DMS79 treated with DMSO at 0.1 percent for 48 hours (cell line): ENCODE measurements around the gene SOX8.

Experiments
- DNase-seq: peaks from one replicate; lab custom pipeline; 2025; lab: John Stamatoyannopoulos, UW

Gene SOX8

DNA sequence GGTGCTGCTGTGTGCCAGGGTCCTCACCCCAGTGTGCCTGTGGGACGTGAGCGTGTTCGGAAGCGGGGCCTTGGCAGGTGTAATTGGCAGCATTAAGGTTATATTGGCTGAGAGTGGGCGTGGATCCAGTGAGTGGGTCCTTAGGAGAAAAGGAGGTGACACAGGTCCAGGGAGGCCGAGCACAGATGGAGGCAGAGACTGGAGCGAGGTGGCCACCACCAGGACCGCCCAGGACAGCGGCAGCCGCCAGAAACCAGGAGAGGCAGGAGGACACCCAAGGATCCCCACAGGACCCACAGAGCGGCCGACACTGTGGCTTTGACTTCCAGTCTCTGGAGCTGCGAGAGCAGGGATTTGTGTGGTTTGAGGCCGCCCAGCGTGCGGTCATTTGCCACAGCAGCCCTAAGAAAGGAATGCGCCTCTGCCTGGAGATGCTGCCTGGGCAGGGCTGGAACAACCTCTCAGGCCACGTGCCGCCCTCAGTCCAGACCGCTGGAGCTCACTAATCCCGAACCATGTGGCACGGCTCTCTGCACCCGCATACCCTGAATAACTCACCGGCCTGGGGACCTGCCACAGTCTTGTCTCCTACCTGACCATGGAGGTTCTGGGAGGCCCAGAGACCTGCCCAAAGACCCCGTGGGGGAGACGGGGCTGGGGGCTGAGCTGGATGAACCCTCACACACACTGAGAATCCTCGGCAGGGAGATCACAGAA, 45.4 kb downstream of the SOX8 start:
- no peak for DNase-seq

GRCh38 chr16:1027501-1027815, 45.9 kb downstream of the SOX8 start:
- no peak for DNase-seq

DNA sequence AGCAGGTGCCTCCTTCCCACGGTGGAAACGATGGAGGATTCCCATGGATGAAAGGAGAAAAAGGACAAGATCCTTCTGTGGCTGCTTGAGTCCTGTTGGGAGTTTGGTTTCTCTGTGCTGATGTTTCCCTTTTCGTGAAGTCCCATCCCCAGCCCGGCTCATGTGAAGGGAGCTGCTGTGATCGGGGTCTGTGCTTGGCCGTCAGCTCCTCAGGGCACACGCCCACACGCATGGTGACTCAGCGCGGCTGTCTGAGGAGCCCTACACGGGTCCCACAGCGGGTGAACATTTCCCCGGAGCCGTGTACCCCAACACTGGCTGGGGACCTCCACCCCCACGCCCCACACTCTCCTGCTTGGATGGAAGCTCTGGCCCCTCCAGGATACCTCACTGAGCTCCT, 46.5 kb downstream of the SOX8 start:
- DNase-seq: no peak

DNA sequence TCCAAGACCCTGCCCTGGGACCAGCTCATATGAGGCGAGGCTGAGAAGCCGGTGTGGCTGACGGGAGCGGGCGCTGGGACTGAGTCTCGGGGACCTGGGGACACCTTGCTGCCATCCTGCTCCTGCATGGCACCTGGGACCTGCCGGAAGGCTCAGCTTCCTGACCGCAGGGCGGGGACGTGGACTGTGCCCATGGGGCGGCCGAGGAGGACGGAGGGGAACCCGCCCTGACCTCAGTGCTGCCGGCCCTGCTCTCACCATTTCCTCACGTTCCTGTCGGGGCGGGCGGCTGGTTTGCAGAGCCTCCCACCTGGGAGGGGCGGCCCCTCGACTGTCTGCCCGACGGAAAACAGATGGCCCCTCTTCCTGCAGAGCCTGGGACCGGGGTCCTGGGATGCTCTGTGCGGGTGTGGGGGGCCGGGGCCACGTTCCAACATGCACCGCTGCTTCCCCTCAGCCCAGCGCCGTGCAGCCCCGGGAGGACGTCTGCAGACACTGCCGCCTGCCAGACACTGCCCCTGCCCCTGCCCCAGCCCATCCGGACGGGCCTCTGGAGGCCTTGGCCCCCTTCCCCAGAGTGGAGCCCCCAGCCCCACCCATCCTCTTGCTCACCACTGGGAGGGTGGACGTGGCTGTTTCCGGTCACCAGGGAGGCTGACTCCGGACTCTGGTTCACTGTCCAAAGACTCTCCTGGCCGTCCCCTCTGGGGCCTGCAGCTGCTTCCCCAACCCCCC, 47.1 kb downstream of the SOX8 start:
- DNase-seq: no peak

- DNase-seq: no peak
Measured at GRCh38 chr16:1029259-1029545, 47.6 kb downstream of the SOX8 start.

DNA sequence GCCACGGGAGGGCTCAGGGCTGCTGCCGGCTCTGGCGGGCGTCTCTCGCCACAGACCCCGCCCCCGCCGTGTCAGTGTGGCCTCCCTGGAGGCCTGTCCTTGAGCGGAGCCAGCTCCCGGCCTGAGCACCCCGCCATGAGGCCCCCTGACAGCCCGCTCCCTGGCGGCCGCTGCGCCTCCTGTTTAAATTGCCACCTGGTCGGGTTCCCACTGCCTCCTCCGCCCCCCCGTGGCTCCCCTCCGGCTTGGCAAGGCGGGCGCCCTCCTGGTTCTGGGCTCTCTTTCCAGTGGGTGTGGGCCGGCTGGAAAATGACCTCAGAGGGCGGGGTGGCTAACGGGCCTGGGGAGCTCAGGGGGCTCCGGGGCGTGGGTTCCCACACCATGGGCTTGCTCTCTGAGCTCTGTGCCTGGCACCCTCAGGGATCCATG, 48.9 kb downstream of the SOX8 start:
- DNase-seq: no peak

DNA sequence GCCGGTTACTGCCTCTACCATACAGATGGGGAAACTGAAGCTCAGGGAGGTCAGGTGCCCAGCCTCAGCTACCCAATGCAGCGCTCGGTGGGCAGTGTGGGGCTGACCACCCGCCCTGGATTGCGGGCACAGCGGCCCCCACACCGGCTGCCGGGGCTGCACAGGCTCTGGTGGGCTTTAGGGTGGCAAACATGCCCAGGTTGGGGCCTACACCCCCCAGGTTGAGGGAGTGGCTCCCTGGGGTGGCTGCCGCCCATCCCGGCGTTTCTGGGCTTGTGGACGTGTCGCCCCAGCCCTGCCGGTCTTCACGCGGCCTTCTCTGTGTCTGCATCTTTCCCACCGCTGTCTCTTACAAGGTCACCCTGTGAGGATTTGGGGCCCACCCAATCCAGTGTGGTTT, 50.1 kb downstream of the SOX8 start:
- DNase-seq: no peak

DNA sequence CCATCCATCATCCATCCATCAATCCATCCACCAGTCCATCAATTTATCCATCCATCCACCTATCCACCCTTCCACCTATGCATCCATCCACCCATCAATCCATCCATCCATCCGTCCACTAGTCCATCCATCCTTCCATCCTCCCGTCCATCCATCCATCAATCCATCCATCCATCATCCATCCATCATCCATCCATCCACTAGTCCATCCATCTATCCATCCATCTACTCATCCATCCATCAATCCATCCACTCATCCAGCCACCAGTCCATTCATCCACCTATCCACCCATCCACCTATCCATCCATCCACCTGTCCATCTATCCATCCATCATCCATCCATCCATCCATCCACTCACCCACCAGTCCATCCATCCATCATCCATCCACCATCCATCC, 51.0 kb downstream of the SOX8 start:
- DNase-seq: no peak

- no peak for DNase-seq
Measured at GRCh38 chr16:1033128-1033679, 51.6 kb downstream of the SOX8 start.

GRCh38 chr16:1034230-1035065, 52.9 kb downstream of the SOX8 start:
- DNase-seq: no peak

GRCh38 chr16:1035066-1035415, 53.5 kb downstream of the SOX8 start:
- DNase-seq: no peak

DNA sequence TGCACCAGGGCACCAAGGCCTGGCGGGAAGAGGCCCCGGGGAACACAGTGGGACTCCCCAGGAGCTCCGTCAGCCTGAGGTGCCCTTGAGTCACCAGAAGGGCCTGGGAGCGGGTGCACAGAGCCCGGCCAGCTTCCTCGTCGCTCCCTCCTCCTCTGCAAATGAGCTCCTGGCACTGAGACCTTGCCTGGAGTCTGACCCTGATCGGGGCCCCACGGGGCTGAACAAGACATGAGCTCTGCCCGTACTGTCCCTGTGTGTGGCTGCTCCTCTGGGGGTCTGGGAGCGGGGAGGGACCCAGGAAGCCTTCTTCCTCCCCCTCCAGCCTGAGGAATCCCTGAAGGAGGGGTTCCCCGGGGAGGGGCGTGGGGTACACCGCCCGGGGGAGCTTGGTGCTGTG, 54.6 kb downstream of the SOX8 start:
- no peak for DNase-seq
